OCI-LY3 (cell line): ENCODE measurements around the gene GNRHR.

ENCODE experiments used
- CTCF ChIP-seq: fragments of 200-600, 300-600 bp; sonication (generic); IDR thresholded peaks from 2 replicates; pipeline ENCODE4 v1.5.1; 2014; ENCODE audit warnings: antibody characterized with exemption, low read length, low read depth
- EZH2phosphoT487 ChIP-seq: fragments of 200-600 bp; shearing (Covaris generic); IDR thresholded peaks from 2 replicates; pipeline ENCODE4 v1.6.1; 2018; ENCODE audit warnings: antibody characterized with exemption, mixed run types, low read depth

- no peak for TF ChIP-seq CTCF
- TF ChIP-seq EZH2phosphoT487, result no peak
Observed at GRCh38 chr4:67750691-67751090, 3.5 kb downstream of the GNRHR start.
